HEK293T (cell line): Measurements from ENCODE around the gene KCNMA1.

Experiments
- ELF4 ChIP-seq: fragments of 450-650 bp; IDR thresholded peaks from 2 replicates; pipeline ENCODE4 v1.6.1; 2017; ENCODE audit warnings: antibody characterized with exemption
- HDGF ChIP-seq: fragments of 450-650 bp; IDR thresholded peaks from 2 replicates; pipeline ENCODE4 v1.6.1; 2017; ENCODE audit warnings: antibody characterized with exemption, borderline replicate concordance
- SP1 ChIP-seq: fragments of 450-650 bp; IDR thresholded peaks from 2 replicates; pipeline ENCODE4 v1.6.1; 2017

DNA sequence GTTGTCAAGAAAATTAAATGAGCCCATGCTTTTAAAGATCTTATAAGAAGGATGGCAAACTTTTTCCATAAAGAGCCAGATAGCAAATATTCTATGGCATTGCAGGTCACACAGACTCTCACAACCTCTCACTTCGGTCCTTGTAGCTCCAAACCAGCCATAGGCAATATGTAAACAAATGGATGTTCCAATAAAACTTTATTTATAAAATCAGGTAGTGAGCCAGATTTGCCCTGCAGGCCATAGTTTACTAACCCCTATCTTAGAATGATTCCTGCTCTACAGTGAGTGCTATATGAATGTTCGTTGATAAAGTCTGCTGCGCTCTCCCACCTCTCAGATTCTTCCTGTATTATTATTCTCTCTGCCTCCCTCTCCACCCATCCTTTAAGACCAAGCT, 177.7 kb downstream of the KCNMA1 start:
- TF ChIP-seq SP1 (no peak), ELF4 (no peak), HDGF (no peak)
